ENCODE measurements around the gene INSR. TPM values are rescaled to one million over a fixed set of nuclear protein-coding genes. Genes with fewer than 3 reads are reported as not detected.

INSR gene
- total and polyA plus RNA-seq, 2 of the 8 experiments (the other 6 are each of a cell fraction or from before 2014, with no cell fraction given): 13.1 to 48.7 TPM

DNA sequence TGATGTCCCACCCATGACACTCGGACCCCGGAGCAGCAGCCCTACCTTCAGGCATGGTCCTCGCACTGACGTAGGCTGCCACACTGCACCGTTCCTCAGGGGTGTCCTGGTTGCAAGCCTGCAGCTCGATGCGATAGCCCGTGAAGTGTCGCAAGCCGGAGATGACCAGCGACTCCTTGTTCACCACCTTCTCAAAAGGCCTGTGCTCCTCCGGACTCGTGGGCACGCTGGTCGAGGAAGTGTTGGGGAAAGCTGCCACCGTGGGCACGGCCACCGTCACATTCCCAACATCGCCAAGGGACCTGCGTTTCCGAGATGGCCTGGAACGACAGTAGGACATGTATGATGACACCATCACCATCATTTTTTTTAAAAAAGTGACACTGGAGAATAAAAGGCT, 151.4 kb downstream of the INSR start:
- H3K36me3 ChIP-seq (ENCODE audit: control insufficient read depth in 2 of 4, insufficient read depth in 4 of 4, low read length in 3 of 4): peaks cover 3 to 43% (median 24%) of the 10 kb centered on the region in 4 experiments; a peak in 7 of 8 replicates
- H3K27me3 ChIP-seq (replicated peaks in 1 of 4; ENCODE audit: control insufficient read depth in 3 of 4, extremely low read depth in 1 of 4, insufficient read depth in 3 of 4, low read length in 3 of 4): no peaks in the 10 kb centered on the region
- H3K4me1 ChIP-seq (replicated peaks in 1 of 4; ENCODE audit: control insufficient read depth in 3 of 4, insufficient read depth in 4 of 4, low read length in 3 of 4): no peaks in the 10 kb centered on the region
- no peak overlapping the region for H2BK20ac ChIP-seq (ENCODE audit: low read length)
- no peak overlapping the region for H3K4me2 ChIP-seq (ENCODE audit: insufficient read depth in 1 of 2, low read depth in 2 of 2, low read length in 2 of 2)
- no peak overlapping the region for H3K18ac ChIP-seq (ENCODE audit: extremely low read depth, low read length)
- no peak overlapping the region for H2AK5ac ChIP-seq (ENCODE audit: low read depth, low read length)
- H3K79me2 ChIP-seq (ENCODE audit: control insufficient read depth in 1 of 2, insufficient read depth in 2 of 2, low read length in 2 of 2): no peaks in the 10 kb centered on the region
- peaks cover 2 to 3% of the 10 kb centered on the region in 2 experiments; a peak in 1 of 4 replicates for H3K9me3 ChIP-seq (ENCODE audit: insufficient read depth in 2 of 2, low read depth in 1 of 2, low read length in 1 of 2)
- ChIA-PET POLR2A (ENCODE audit: partially characterized antibody) (no interaction called here), CTCF (ENCODE audit: partially characterized antibody) (interaction anchor here (0.7 to 1.1 kb wide), 2 partner anchors 36 to 41 kb away, joined by 3 to 4 read pairs; no protein-coding TSS in a partner anchor)
- WGBS, 2 experiments (ENCODE audit: extremely low coverage in 1 of 2, insufficient coverage in 1 of 2, insufficient read length in 1 of 2, insufficient replicate concordance in 2 of 2, low coverage in 1 of 2, low lambda C conversion rate in 2 of 2, missing lambda C conversion rate in 1 of 2): 95% methylated on average over 22 of the region's 22 CpGs; no CpG with 5 or more reads in 1 of the 2 experiments
- H3K23me2 ChIP-seq (ENCODE audit: low read depth, low read length): no peaks in the 10 kb centered on the region
- H2BK15ac ChIP-seq (ENCODE audit: low read length): no peak overlapping the region
- H3K79me1 ChIP-seq (ENCODE audit: low read depth, low read length): no peaks in the 10 kb centered on the region
- H4K8ac ChIP-seq (ENCODE audit: extremely low read depth, insufficient read depth, low read length): no peak overlapping the region
- no peak overlapping the region for H3K56ac ChIP-seq (replicated peaks; ENCODE audit: insufficient read length, low read depth, low read length)
- no peak overlapping the region for H4K91ac ChIP-seq (replicated peaks; ENCODE audit: insufficient read length, low read length)
- H3K27ac ChIP-seq (ENCODE audit: low read depth, low read length): no peak overlapping the region
- no peak overlapping the region for H3K9ac ChIP-seq (replicated peaks in 1 of 4; ENCODE audit: extremely low read depth in 1 of 4, low read depth in 3 of 4, low read length in 3 of 4)
- no peak overlapping the region for H3K4ac ChIP-seq (replicated peaks; ENCODE audit: insufficient read length, low read depth, low read length)
- H2BK5ac ChIP-seq (ENCODE audit: low read depth, low read length): no peak overlapping the region
- H4K20me1 ChIP-seq (replicated peaks in 1 of 2; ENCODE audit: control insufficient read depth in 1 of 2, insufficient read depth in 2 of 2, low read length in 2 of 2): no peaks in the 10 kb centered on the region
- no peak overlapping the region for H3K23ac ChIP-seq (ENCODE audit: insufficient read length)
- no peak overlapping the region for H4K5ac ChIP-seq (ENCODE audit: insufficient read length, low read depth, low read length)
- no peak overlapping the region for H3K14ac ChIP-seq (ENCODE audit: insufficient read length)
- no peak overlapping the region for H3K4me3 ChIP-seq (ENCODE audit: extremely low read depth in 1 of 4, insufficient read depth in 2 of 4, low read depth in 3 of 4, low read length in 4 of 4)
- TF ChIP-seq POLR2A (IDR thresholded peaks at IDR 0.05; ENCODE audit: control extremely low read depth in 1 of 2, low read depth in 2 of 2, low read length in 2 of 2) (no peak), JUN (IDR thresholded peaks at IDR 0.05; ENCODE audit: low read depth, low read length) (no peak), TBP (IDR thresholded peaks at IDR 0.05; ENCODE audit: low read depth, low read length) (no peak), GABPA (IDR thresholded peaks at IDR 0.05; ENCODE audit: borderline replicate concordance, insufficient read depth, low read length) (no peak), MAX (IDR thresholded peaks at IDR 0.05) (no peak), FOSL1 (IDR thresholded peaks at IDR 0.05; ENCODE audit: insufficient read depth, low read depth, low read length) (no peak), CEBPB (IDR thresholded peaks at IDR 0.05; ENCODE audit: low read depth, low read length) (no peak), TEAD4 (IDR thresholded peaks at IDR 0.05; ENCODE audit: low read depth, low read length) (no peak), SRF (IDR thresholded peaks at IDR 0.05; ENCODE audit: low read depth, low read length) (no peak), CHD1 (IDR thresholded peaks at IDR 0.05; ENCODE audit: low read depth, low read length) (no peak), EP300 (IDR thresholded peaks at IDR 0.05; ENCODE audit: borderline replicate concordance in 1 of 2, low read depth in 2 of 2, low read length in 2 of 2) (no peak), CREB1 (IDR thresholded peaks at IDR 0.05) (no peak), NANOG (IDR thresholded peaks at IDR 0.05; ENCODE audit: insufficient read depth, low read depth, low read length, poor library complexity, severe bottlenecking) (no peak), CBX8 (IDR thresholded peaks at IDR 0.05; ENCODE audit: borderline replicate concordance, low read depth, low read length) (no peak), CHD2 (IDR thresholded peaks at IDR 0.05; ENCODE audit: low read length) (no peak)
- H2BK12ac ChIP-seq (ENCODE audit: low read depth, low read length): no peak overlapping the region
- no peak overlapping the region for H2AFZ ChIP-seq (ENCODE audit: low read length)
- DNase-seq (ENCODE audit: low read depth in 1 of 2, low spot score in 2 of 2): no peak
- H2BK120ac ChIP-seq (replicated peaks; ENCODE audit: low read depth, low read length): no peak overlapping the region
- no peak for FAIRE-seq

Data from H1 (cell line).